WTC11 (cell line): ENCODE results near the gene AMBRA1. TPM values are rescaled to one million over a fixed set of nuclear protein-coding genes. Genes with fewer than 3 reads are reported as not detected.

Experiments
- ATAC-seq: fragments of 200-7000 bp; cut with Tn5 transposase; 2 replicates; pipeline ENCODE4 v1.10.0; 2021; ENCODE audit warnings: mild to moderate bottlenecking, moderate library complexity
- CTCF ChIA-PET: fragments of 300-600 bp; sonication (Branson Sonifier 250); formaldehyde crosslinking; loops from one replicate; lab custom pipeline; 2021; ENCODE audit warnings: antibody characterized with exemption; lab: Charles Lee
- POLR2A ChIA-PET: fragments of 350-600 bp; sonication (Branson Sonifier 250); formaldehyde crosslinking; loops from one replicate; lab custom pipeline; 2021; ENCODE audit warnings: antibody characterized with exemption; lab: Charles Lee
- DNase-seq: peaks from one replicate; pipeline ENCODE4 v3.0.0; 2021; ENCODE audit warnings: low spot score
- H3K27ac Mint-ChIP-seq: 2 replicates; pipeline ENCODE4 v1.8.0; 2021; ENCODE audit warnings: mixed read lengths
- H3K27me3 Mint-ChIP-seq: 2 replicates; pipeline ENCODE4 v1.8.0; 2021; ENCODE audit warnings: low read depth, mild to moderate bottlenecking, moderate library complexity, mixed read lengths
- H3K36me3 Mint-ChIP-seq: 2 replicates; pipeline ENCODE4 v1.8.0; 2021; ENCODE audit warnings: mixed read lengths
- H3K4me1 Mint-ChIP-seq: 2 replicates; pipeline ENCODE4 v1.8.0; 2022; ENCODE audit warnings: mixed read lengths
- H3K4me3 Mint-ChIP-seq: 2 replicates; pipeline ENCODE4 v1.8.0; 2021; ENCODE audit warnings: mild to moderate bottlenecking, moderate library complexity, mixed read lengths
- H3K9me3 Mint-ChIP-seq: 2 replicates; pipeline ENCODE4 v1.8.0; 2021; ENCODE audit warnings: mixed read lengths
- AFF4 ChIP-seq: sonication (generic); formaldehyde crosslinking; IDR thresholded peaks from 2 replicates; pipeline ENCODE4 v1.8.1; 2023; ENCODE audit warnings: mild to moderate bottlenecking, missing genetic modification reagents, borderline replicate concordance
- ARID4B ChIP-seq: sonication (generic); formaldehyde crosslinking; IDR thresholded peaks from 2 replicates; pipeline ENCODE4 v1.8.0; 2023; ENCODE audit warnings: missing genetic modification reagents, mild to moderate bottlenecking, borderline replicate concordance
- CDX4 ChIP-seq: fragments of 250-450 bp; sonication (Bioruptor Pico); IDR thresholded peaks from 2 replicates; pipeline ENCODE4 v1.9.0; 2021; ENCODE audit warnings: moderate library complexity, mild to moderate bottlenecking, inconsistent platforms, borderline replicate concordance
- EMX1 ChIP-seq: fragments of 250-450 bp; sonication (Bioruptor Pico); IDR thresholded peaks from 2 replicates; pipeline ENCODE4 v1.8.0; 2021; ENCODE audit warnings: mild to moderate bottlenecking
- FOXP1 ChIP-seq: sonication (generic); formaldehyde crosslinking; IDR thresholded peaks from 2 replicates; pipeline ENCODE4 v1.8.0; 2022; ENCODE audit warnings: missing genetic modification reagents, mild to moderate bottlenecking, moderate library complexity, borderline replicate concordance
- GABPB1 ChIP-seq: sonication (generic); formaldehyde crosslinking; IDR thresholded peaks from 2 replicates; pipeline ENCODE4 v1.8.1; 2023; ENCODE audit warnings: mild to moderate bottlenecking, missing genetic modification reagents
- IRF1 ChIP-seq: sonication (generic); formaldehyde crosslinking; IDR thresholded peaks from 2 replicates; pipeline ENCODE4 v1.8.0; 2023; ENCODE audit warnings: missing genetic modification reagents
- NR3C1 ChIP-seq: sonication (generic); formaldehyde crosslinking; conservative IDR thresholded peaks from 2 replicates; pipeline ENCODE4 v1.8.1; 2023; ENCODE audit warnings: low read depth, mild to moderate bottlenecking, missing genetic modification reagents
- PRRX2 ChIP-seq: fragments of 250-450 bp; sonication (Bioruptor Pico); IDR thresholded peaks from 2 replicates; pipeline ENCODE4 v1.8.0; 2021; ENCODE audit warnings: mild to moderate bottlenecking
- SMAD4 ChIP-seq: sonication (generic); formaldehyde crosslinking; IDR thresholded peaks from 2 replicates; pipeline ENCODE4 v1.8.0; 2022; ENCODE audit warnings: mild to moderate bottlenecking, missing genetic modification reagents
- SP1 ChIP-seq: sonication (generic); formaldehyde crosslinking; conservative IDR thresholded peaks from 2 replicates; pipeline ENCODE4 v1.8.1; 2022; ENCODE audit warnings: missing genetic modification reagents
- TCF7 ChIP-seq: sonication (generic); formaldehyde crosslinking; IDR thresholded peaks from 2 replicates; pipeline ENCODE4 v1.8.0; 2022; ENCODE audit warnings: mild to moderate bottlenecking, low read depth, missing genetic modification reagents, moderate library complexity
- ZNF423 ChIP-seq: fragments of 250-450 bp; sonication (Bioruptor Pico); IDR thresholded peaks from 2 replicates; pipeline ENCODE4 v2.1.2; 2022; ENCODE audit warnings: mild to moderate bottlenecking, moderate library complexity
- total RNA-seq: library from RNA; stranded (reverse); gene quantifications from 3 replicates; pipeline ENCODE4 v1.2.3, GENCODE V29; 2021

The AMBRA1 gene
- total RNA-seq, 1 experiment from 2014 or later: 35.0 TPM

GRCh38 chr11:46527591-46528130 lies 66.2 kb downstream of the AMBRA1 start:
- H3K4me3 Mint-ChIP-seq: no peak overlapping the region
- no peak overlapping the region for H3K27ac Mint-ChIP-seq
- peaks cover 6% of the 10 kb centered on the region for H3K9me3 Mint-ChIP-seq
- TF ChIP-seq GABPB1 (CRISPR knock-in tag) (no peak), EMX1 (CRISPR knock-in tag) (no peak), SP1 (CRISPR knock-in tag) (no peak), AFF4 (no peak)
- peaks cover 21% of the 10 kb centered on the region for H3K4me1 Mint-ChIP-seq
- POLR2A ChIA-PET: no interaction called here
- CTCF ChIA-PET: interaction anchor here (2.1 to 4.0 kb wide), 2 partner anchors 81 to 137 kb away, joined by 14 to 72 read pairs; partner anchors contain the start of gene CHRM4
- DNase-seq (no peak), ATAC-seq (no peak)
- H3K36me3 Mint-ChIP-seq: peaks cover 6% of the 10 kb centered on the region; the same call in 1 of the 2 replicates
- no peaks in the 10 kb centered on the region for H3K27me3 Mint-ChIP-seq

- ATAC-seq: no peak
- Mint-ChIP-seq H3K27ac (no peak overlapping the region), H3K9me3 (peaks cover 6% of the 10 kb centered on the region), H3K4me1 (peaks cover 33% of the 10 kb centered on the region), H3K36me3 (peaks cover 6% of the 10 kb centered on the region; the same call in 1 of the 2 replicates), H3K4me3 (no peak overlapping the region), H3K27me3 (no peaks in the 10 kb centered on the region)
- POLR2A ChIA-PET: interaction anchor here (0.6 kb wide), 1 partner anchor 697 kb away, joined by 3 read pairs; no protein-coding TSS in a partner anchor
- TF ChIP-seq NR3C1 (CRISPR knock-in tag) (no peak), TCF7 (CRISPR knock-in tag) (no peak), ZNF423 (no peak), ARID4B (CRISPR knock-in tag) (no peak), SMAD4 (CRISPR knock-in tag) (no peak), IRF1 (CRISPR knock-in tag) (no peak), PRRX2 (CRISPR knock-in tag) (no peak), EMX1 (CRISPR knock-in tag) (no peak), CDX4 (no peak), FOXP1 (no peak)
- CTCF ChIA-PET: interaction anchor here (0.7 to 1.5 kb wide), 2 partner anchors 36 to 37 kb away, joined by 4 read pairs; no protein-coding TSS in a partner anchor
- DNase-seq: no peak
Measured at GRCh38 chr11:46526216-46527215, 67.3 kb downstream of the AMBRA1 start.
